ENCODE data around the gene PDE9A. TPM values are rescaled to one million over a fixed set of nuclear protein-coding genes. Genes with fewer than 3 reads are reported as not detected.
"Not testable (repeated sequence)": the region's sequence is repeated elsewhere in the genome, so short reads cannot be mapped to it uniquely, and the experiment has no call there.

Gene PDE9A
- total RNA-seq, 1 donor from 2014 or later = 3.9 TPM

DNA sequence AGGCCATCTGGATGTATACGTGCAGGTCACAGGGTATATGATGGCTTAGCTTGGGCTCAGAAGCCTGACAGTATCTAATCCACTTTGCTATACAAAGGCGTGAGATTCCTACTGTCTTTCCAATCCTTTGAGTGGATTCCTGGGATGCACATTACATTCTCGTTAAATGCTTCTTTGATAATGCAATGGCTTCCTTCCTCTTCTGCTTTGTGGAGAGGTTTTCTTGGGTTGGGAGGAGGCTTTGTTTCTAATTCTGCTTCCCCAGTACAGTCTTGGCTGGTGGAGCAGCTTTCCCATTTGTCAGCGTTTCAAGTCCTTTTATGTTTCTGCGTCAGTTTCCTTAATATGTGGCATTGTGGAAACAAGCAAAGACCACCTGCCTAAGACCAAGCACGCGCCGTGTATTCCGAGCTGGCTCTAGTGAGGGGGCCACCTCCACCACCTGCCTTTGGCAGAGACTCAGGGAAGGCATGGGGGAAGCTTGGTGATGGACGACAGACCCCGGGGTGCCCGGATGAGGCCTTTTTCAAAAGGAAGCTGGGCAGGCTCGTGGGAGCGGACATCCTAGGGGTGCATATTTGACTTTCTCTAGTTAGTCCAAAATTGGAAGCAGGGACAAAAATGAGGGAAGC lies 153.2 kb downstream of the PDE9A start:
- no peaks in the 10 kb centered on the region for H3K27me3 ChIP-seq (ENCODE audit: control insufficient read depth, insufficient read depth, low read length)
- DNase-seq (ENCODE audit: low read depth) = no peak
- TF ChIP-seq, protein P1, sequence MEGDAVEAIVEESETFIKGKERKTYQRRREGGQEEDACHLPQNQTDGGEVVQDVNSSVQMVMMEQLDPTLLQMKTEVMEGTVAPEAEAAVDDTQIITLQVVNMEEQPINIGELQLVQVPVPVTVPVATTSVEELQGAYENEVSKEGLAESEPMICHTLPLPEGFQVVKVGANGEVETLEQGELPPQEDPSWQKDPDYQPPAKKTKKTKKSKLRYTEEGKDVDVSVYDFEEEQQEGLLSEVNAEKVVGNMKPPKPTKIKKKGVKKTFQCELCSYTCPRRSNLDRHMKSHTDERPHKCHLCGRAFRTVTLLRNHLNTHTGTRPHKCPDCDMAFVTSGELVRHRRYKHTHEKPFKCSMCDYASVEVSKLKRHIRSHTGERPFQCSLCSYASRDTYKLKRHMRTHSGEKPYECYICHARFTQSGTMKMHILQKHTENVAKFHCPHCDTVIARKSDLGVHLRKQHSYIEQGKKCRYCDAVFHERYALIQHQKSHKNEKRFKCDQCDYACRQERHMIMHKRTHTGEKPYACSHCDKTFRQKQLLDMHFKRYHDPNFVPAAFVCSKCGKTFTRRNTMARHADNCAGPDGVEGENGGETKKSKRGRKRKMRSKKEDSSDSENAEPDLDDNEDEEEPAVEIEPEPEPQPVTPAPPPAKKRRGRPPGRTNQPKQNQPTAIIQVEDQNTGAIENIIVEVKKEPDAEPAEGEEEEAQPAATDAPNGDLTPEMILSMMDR (IDR thresholded peaks at IDR 0.05; ENCODE audit: insufficient read depth, low read length, poor library complexity, severe bottlenecking) = no peak
- no peak overlapping the region for H3K4me3 ChIP-seq (ENCODE audit: low read depth, low read length)
- no peaks in the 10 kb centered on the region for H3K36me3 ChIP-seq (ENCODE audit: control insufficient read depth, insufficient read depth, low read length)

DNA sequence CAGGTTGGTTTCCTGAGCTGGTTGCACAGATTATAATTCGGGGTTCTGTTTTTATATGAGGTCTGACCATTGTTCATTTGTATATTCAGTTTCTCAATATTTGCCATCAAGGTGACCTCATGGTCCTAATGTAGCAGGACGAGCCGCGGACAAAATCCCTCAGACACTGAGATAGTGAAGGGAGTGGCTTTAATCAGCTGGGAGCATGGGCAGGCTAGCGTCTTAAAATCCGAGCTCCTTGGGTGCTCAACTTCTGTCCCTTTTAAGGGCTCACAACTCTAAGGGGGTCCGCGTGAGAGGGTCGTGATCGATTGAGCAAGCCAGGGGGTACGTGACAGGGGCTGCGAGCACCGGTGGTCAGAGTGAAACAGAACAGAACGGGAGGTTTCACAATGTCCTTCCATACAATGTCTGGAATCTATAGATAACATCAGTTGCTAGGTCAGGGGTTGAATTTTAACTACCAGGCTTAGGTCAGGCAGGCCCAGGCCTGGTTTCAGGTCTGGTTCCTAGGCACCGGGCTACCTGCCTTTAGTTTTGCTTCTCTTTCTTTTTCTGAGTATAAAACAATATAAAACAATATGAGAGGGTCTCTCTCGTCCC lies 154.0 kb downstream of the PDE9A start:
- H3K27me3 ChIP-seq (ENCODE audit: control insufficient read depth, insufficient read depth, low read length); H3K36me3 ChIP-seq (ENCODE audit: control insufficient read depth, insufficient read depth, low read length); DNase-seq (ENCODE audit: low read depth); H3K4me3 ChIP-seq (ENCODE audit: low read depth, low read length): not testable (repeated sequence)

DNA sequence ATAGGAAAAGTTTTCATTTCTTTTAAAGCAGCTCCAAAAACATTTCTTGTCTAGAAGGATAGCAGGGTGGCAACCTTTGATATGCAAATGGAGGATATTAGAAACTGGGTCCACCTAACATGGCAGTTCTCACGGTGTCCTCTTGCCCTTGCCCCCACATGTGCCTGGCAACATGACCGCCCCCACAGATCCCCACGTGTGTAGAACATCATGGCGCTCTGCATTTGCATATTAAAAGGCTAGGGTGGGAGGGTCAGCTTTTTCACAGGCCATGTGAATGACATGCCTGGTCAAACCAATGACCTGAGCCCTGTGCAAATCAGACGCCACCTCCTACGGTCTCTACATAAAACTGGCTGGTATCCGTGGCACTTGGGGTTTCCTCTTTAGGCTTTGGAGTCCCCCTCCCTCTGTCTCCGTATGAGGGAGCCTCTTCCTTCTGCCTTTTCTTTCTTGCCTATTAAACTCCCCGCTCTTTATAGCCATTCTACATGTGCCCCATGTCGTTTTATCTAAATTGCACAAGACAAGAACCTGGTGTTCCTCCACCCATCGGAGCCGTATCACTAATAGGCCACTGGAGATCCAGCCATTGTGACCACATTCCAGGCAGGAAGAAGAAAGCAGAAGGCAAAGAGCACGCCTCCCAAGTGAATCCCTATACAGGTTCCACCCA lies 154.7 kb downstream of the PDE9A start:
- Histone ChIP-seq H3K27me3 (ENCODE audit: control insufficient read depth, insufficient read depth, low read length) (no peaks in the 10 kb centered on the region), H3K36me3 (ENCODE audit: control insufficient read depth, insufficient read depth, low read length) (no peaks in the 10 kb centered on the region), H3K4me3 (ENCODE audit: low read depth, low read length) (no peak overlapping the region)
- TF ChIP-seq, protein P1 (IDR thresholded peaks at IDR 0.05; ENCODE audit: insufficient read depth, low read length, poor library complexity, severe bottlenecking) = no peak
- DNase-seq (ENCODE audit: low read depth) = no peak

DNA sequence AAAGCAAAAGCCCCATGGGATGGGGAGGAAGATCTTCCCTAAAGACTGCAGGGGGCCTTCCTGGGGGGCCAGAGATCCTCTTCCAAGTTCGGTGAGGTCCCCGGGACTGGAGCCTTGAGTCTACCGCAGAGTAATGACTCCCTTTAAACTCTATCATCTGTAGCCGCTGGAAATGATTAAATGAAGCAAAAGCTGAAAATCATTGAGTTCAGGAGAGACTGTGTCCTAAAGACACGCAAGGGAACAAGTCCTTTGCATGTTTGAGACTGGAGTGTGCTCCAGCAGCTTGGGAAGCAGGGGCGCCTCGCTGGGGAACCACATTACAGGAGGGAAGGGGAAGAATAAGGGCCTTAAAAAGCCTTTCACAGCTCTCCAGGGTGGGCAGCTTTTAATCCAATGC lies 155.8 kb downstream of the PDE9A start:
- Histone ChIP-seq H3K4me3 (ENCODE audit: low read depth, low read length) (no peak overlapping the region), H3K27me3 (ENCODE audit: control insufficient read depth, insufficient read depth, low read length) (no peaks in the 10 kb centered on the region), H3K36me3 (ENCODE audit: control insufficient read depth, insufficient read depth, low read length) (no peaks in the 10 kb centered on the region)
- TF ChIP-seq, protein P1 (IDR thresholded peaks at IDR 0.05; ENCODE audit: insufficient read depth, low read length, poor library complexity, severe bottlenecking) = no peak
- no peak for DNase-seq (ENCODE audit: low read depth)

DNA sequence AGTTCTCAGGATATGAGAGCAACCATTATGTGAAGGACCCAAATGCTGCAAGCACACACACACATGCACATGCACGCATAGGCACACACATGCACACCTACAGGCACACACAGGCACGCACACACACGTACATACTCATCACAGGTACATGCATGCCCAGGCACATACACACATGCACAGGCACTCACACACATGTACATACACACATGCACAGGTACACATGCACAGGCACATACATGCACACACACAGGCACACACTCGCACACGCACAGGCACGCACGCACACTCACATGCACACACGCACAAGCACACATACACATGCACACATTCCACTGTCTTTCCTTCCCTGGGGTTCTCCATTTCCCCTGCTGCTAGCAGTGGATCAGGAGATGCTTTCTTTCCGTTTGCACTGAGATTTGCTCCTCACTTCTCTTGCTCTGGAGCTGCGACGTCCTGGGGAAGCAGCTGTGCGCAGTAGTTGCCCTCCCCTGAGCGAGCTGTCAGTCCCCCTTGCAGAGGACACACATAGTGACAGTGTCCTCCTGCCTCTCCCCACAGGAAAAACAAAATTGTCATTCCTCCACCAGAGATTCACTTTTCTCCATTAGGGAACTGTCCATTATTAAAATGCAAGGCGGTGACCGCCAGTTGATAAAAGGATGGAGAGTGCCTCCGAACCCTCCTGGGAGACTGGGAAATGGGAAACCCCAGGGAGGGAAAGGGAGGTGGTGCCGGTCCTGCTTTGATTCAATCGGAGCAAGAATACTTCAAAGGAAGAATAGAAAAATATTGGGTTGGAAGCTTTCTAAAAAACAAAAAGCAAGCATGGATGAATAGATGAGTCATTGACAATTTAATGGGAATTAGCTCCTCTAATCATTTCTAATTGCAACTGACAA lies 156.4 kb downstream of the PDE9A start:
- DNase-seq (ENCODE audit: low read depth) = no peak
- TF ChIP-seq, protein P1 (IDR thresholded peaks at IDR 0.05; ENCODE audit: insufficient read depth, low read length, poor library complexity, severe bottlenecking) = no peak
- no peaks in the 10 kb centered on the region for H3K36me3 ChIP-seq (ENCODE audit: control insufficient read depth, insufficient read depth, low read length)
- H3K4me3 ChIP-seq (ENCODE audit: low read depth, low read length) = no peak overlapping the region
- H3K27me3 ChIP-seq (ENCODE audit: control insufficient read depth, insufficient read depth, low read length) = no peaks in the 10 kb centered on the region

DNA sequence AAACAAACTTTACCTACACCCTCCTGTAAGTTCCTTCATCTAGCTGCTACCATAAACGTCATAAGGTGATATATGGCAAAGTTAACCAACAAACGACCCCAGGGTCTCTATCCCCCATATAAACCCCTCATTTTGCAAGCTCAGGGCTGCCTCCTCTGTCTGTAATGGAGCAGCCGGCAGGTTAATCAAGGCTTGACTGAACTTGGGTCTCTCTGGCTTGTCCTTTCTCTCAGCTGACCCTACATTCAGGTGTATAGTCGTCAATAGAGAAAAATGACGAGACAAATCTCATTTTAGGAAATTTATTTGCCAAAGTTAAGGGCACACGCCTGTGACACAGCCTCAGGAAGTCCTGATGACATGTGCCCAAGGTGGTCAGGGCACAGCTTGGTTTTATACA lies 158.5 kb downstream of the PDE9A start:
- no peaks in the 10 kb centered on the region for H3K27me3 ChIP-seq (ENCODE audit: control insufficient read depth, insufficient read depth, low read length)
- TF ChIP-seq, protein P1 (IDR thresholded peaks at IDR 0.05; ENCODE audit: insufficient read depth, low read length, poor library complexity, severe bottlenecking) = no peak
- no peak for DNase-seq (ENCODE audit: low read depth)
- no peak overlapping the region for H3K4me3 ChIP-seq (ENCODE audit: low read depth, low read length)
- no peaks in the 10 kb centered on the region for H3K36me3 ChIP-seq (ENCODE audit: control insufficient read depth, insufficient read depth, low read length)

DNA sequence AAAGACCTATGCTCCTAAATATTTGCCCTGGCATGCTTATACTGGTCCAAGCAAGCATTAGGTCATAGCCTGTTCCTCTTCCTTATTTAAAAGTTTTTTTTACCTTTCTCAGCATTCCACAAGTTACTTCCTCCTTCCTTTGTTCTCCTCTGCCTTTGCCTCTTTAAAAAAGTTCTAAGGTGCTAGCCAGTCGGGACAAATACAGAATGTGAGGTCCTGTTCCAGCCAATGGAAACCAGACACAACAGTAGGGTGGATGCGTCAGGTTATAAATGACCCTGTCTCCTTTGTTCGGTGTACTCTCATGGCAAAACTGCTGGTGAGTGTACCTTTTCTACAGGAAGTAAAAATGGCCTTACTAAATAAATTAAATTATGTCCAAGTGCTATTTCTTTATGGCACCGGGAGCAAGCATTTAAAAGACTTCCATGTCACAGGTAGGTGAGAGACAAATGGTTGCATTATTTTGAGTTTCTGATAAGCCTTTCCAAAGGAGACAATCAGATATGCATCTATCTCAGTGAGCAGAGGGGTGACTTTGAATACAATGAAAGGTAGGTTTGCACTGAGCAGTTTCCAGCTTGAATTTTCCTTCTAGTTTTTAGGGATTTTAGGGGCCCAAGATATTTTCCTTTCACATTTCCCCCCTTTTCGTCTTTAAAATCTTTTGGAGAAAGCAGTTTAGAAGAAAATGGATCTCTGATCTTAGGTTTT lies 159.3 kb downstream of the PDE9A start:
- not testable (repeated sequence) for H3K27me3 ChIP-seq (ENCODE audit: control insufficient read depth, insufficient read depth, low read length); H3K36me3 ChIP-seq (ENCODE audit: control insufficient read depth, insufficient read depth, low read length); H3K4me3 ChIP-seq (ENCODE audit: low read depth, low read length); DNase-seq (ENCODE audit: low read depth)

Data from kidney epithelial cell (primary cell).